Mucosa of gallbladder (tissue), 1 donor: ENCODE results near the gene LPAR2. TPM values are rescaled to one million over a fixed set of nuclear protein-coding genes. Genes with fewer than 3 reads are reported as not detected.
"Not testable (repeated sequence)": the region's sequence is repeated elsewhere in the genome, so short reads cannot be mapped to it uniquely, and the experiment has no call there.

Experiments used
- DNase-seq: peaks from one replicate; pipeline ENCODE4 v3.0.0-alpha.2; 2020; ENCODE audit warnings: low spot score
- total RNA-seq: library from RNA; stranded (reverse); gene quantifications from one replicate; pipeline ENCODE4 v1.2.1, GENCODE V29; 2021
- donor health status: DM: no; HTN: no; CAD: no.

LPAR2 gene
- total RNA-seq = 44.3 TPM

GRCh38 chr19:19627621-19628500 is at the start of gene LPAR2:
TSS of gene LPAR2 (minus strand) at chr19:19628220. CDS start at chr19:19627275, 945 bp downstream.
- peak; percentile 41 for DNase-seq

DNA sequence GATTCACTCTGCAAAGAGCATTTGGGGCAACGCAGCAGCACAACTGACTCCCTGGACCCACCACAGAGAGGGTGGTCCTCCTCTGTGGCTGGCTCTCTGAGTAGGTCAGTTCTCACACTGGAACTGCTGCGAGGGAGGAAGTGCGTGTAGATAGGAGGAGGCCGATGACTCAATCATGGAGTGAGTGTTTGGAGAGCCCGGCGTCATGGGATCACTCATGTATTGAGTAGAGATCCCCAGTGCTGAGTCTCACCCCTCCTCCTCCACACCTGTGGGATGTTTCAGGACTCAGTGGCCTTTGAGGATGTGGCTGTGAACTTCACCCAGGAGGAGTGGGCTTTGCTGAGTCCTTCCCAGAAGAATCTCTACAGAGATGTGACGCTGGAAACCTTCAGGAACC is 49.6 kb upstream of the LPAR2 start:
- DNase-seq = no peak

DNA sequence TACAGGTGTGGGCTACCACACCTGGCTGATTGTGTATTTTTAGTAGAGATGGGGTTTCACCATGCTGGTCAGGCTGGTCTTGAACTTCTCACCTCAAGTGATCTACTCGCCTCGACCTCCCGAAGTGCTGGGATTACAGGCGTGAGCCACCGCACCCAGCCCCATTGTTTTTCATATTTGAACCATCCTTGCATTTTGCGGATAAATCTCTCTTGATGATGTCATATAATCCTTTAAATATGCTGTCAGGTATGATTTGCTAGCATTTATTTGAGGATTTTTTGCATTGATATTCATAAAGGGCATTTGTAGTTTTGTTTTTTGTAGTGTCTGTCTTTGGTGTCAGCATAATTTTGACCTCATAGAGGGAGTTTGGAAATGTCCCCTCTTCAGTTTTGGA is 46.3 kb upstream of the LPAR2 start:
- no peak for DNase-seq

- DNase-seq = no peak
These were observed 44.8 kb upstream of the LPAR2 start for GRCh38 chr19:19672816-19673215.

- DNase-seq = no peak
These were observed 42.1 kb upstream of the LPAR2 start for GRCh38 chr19:19670070-19670551.

DNA sequence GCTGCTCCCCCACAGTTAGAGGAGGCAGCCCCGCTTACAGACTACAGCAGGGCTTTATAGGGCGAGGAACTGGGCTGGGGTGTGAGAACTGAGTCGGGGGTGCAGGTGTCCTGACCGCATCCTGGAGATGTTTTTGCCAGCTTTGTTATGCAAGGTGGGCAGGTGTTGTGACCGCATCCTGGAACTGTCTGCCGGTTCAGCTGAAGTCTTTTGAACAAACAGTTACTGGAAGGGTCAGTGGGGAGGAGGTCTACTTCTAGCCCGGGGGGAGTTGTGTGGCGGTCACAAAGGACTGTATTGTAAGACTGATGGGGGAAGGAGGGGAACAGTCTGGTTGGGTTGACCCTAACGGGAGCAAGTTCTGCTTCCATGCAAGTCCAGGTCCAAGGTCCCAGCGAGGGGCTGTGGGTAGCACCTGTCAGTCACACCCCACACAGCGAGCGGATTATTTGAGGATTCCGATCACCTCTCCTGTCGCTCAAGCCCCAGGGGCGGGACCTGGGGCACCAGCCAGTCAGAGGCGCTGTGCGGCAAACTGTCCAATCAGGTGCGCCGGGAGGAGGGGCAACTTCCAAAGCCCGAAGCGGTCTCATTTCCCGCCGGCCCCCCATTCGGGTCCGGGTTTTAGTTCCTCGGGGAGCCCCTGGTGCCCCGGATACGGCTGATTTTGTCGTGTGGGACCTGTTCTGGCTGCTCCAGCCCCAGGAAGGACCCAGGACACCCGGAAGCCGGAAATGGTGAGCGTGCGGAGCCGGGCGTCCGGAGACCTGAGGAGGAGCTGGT is 40.4 kb upstream of the LPAR2 start, which contains the start of gene ZNF101:
Gene ZNF101, plus strand, starts transcription at position 610 of the 783 bp plus-strand sequence. Its CDS starts 125 bp downstream, at position 735.
- DNase-seq = peak; percentile 93

DNA sequence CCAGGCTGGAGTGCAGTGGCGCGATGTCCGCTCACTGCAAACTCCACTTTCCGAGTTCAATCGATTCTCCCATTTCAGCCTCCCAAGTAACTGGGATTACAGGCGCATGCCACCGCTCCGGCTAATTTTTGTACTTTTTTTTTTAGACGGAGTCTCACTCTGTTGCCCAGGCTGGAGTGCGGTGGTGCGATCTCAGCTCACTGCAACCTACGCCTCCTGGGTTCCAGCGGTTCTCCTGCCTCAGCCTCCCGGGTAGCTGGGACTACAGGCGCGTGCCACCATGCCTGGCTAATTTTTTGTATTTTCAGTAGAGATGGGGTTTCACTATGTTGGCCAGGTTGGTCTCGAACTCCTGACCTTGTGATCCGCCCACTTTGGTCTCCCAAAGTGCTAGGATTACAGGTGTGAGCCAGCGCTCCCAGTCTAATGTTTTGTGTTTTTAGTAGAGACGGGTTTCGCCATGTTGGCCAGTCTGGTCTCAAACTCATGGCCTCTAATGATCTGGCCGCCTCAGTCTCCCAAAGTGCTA is 37.5 kb upstream of the LPAR2 start:
- DNase-seq = not testable (repeated sequence)

DNA sequence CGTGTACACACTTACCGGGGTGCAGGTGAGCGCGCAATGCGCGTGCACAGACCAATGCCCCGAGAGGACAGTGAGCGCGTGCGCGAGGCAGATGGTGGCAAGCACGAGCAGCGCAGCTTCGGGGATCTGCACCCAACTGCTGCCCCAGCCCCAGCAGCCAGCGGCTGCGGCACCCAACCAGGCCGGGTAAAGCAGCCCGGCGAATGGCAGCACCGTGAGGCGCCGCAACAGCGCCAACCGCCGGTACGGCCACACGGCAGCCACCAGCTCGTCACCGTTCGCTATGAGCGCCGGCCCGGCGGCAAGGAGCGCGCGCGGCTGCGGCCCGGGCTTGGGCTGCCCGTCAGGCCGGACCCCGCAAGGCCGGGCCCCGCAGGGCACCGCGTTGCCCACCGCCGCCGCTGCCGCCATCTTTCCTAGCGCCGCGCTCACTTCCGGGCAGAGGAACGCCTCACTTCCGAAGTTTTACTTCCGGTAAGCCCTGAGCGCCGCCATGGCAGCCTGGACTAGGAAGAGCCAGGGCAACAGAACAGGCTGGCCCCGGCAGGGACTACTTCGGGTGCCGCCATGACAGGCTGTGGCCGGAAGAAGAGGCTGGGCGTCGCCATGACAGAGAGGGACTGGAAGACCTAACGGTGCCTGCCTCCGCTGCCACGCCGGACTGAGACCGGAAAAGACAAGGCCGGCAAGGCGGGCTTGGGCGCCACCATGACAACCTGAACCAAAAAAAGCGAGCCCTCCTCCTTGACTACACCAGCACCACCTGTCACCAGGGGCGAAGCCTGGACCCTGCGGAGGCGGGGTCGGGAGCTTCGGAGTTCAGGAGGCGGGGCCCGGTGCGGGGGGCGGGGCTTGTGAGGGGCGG is 35.5 kb upstream of the LPAR2 start, which contains the start of gene ATP13A1:
Gene ATP13A1, minus strand, starts transcription at position 421 of the 865 bp plus-strand sequence. Its CDS starts 10 bp downstream, at position 411.
- DNase-seq = peak; percentile 98

DNA sequence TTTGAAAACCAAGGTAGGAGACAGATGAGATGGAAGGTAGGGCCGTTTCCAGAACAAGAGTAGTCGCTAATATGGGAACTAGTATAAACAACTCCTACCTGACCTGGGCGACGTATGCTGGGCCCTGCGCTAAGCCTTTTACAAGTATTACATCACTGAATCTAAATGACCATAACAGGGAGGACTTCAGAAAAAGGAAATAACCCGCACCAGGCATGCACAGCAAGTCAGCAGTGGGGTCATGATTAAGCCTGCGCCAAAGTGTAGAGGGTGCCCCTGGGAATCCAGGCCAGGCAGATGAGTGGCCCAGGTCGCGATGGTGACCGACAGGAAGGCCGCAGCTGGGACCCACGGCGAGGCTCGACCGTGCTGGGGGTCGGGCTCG is 34.8 kb upstream of the LPAR2 start:
- no peak for DNase-seq

GRCh38 chr19:19662344-19662743 is 34.3 kb upstream of the LPAR2 start:
- DNase-seq = no peak

DNA sequence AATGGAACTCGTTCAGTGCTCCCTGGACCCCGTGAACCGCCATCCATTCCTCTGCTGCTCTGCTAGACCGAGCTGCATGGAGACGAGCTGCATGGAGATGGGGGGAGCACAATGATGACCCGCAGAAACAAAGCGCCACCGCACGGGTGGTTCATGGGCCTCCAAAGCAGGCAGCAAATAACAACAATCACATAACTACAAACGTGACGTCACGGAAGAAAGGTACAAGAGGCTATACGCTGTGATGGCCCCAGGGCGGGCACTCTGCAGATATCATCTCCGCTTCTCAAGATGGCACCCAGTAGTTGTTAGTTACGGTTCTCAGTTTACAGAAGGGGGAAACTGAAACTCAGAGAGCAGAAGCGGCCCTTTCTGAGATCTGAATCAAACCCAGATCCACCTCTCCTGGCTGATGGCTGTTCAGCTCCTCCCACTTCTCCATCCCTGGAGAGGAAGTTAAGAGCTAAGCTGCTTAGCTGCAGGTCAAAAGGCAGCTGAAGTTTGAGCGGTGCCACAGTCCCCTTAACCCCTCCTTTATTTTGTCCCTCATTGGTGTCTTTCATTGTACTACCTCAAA is 33.7 kb upstream of the LPAR2 start:
- no peak for DNase-seq

- no peak for DNase-seq
These were observed 33.2 kb upstream of the LPAR2 start for GRCh38 chr19:19661141-19661674.

- no peak for DNase-seq
These were observed 31.7 kb upstream of the LPAR2 start for GRCh38 chr19:19659646-19660245.

DNA sequence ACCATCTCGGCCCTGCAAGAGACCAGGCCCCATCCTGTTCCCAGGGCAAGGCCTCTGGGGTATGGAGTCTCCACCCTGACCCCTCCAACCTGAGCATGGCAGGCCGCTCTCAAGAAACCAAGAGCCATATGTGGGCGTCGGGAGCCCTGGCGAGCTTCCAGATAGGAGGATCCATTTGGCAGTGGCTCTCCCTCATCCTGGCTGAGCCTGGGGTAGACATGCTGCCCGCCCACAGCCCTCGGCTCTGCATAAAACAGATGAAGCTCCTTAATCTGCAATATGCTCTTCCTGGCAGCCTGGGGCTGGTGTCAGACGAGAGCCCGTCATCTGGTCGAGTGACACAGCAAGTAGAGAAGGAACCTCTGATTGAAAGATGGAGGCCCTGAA is 29.4 kb upstream of the LPAR2 start:
- no peak for DNase-seq

- no peak for DNase-seq
These were observed 28.7 kb upstream of the LPAR2 start for GRCh38 chr19:19656451-19657396.

DNA sequence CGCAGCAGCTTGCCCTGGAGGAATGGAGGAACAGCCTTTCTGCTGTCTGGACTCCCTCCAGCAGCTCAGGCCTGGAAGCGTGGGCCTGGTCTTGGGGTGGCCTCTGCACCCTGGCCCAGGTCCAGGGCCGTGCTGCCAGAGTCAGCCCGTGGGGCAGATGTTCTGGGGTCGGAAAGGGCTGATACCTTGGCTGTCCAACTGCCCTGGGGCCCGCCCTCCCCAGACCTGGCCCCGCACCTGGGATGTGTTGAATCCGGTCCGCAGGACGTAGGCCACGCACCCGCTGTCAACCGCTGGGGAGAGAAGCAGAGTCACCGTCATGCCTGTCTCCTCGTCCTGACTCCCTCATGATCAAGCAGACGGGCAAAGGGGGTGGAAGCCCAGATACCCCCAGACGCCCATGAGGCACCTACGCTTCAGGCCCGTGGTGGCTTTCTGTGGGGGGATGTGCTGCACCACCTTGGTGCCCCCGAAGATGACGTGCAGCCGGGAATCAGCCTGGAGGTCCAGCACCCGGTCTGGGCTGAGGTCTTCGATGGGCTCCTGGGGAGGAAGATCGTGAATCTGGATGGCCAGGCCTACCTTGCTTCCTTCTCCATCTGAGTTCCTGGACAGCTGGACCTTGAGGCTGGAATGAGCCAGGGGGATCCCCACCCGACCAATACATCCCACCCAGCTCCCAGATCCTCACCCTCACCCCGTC is 27.8 kb upstream of the LPAR2 start:
- no peak for DNase-seq

DNA sequence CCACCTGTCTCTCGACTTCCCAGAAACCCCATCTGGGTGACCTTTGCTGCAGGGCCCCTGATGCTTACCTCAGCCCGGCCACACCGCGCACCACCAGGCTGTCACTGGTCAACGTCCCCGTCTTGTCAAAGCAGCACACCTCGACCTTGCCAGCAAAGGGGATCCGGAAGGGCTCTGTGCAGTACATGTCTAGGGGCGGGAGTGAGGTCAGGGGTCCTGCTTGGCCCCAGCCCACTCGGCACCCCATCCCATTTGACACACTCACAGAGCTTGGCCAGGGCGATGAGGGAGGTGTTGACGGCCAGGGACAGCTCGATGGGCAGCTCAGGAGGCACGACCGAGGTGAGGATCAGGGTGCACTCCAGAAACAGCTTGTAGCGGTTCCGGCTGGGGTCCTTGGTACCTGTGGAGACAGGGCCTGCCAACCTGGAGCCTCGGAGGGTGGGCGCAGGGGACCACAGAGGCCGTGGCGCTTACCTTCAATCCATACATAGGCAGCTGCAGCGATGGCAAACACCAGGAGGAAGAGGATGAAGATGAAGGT is 27.1 kb upstream of the LPAR2 start:
- no peak for DNase-seq

- no peak for DNase-seq
These were observed 26.4 kb upstream of the LPAR2 start for GRCh38 chr19:19654441-19654840.
